ENCODE measurements around the gene DTNBP1. TPM values are rescaled to one million over a fixed set of nuclear protein-coding genes. Genes with fewer than 3 reads are reported as not detected.

DTNBP1 gene
- polyA plus RNA-seq, 4 donors = 16.1 to 24.8 (median 22.5) TPM

DNA sequence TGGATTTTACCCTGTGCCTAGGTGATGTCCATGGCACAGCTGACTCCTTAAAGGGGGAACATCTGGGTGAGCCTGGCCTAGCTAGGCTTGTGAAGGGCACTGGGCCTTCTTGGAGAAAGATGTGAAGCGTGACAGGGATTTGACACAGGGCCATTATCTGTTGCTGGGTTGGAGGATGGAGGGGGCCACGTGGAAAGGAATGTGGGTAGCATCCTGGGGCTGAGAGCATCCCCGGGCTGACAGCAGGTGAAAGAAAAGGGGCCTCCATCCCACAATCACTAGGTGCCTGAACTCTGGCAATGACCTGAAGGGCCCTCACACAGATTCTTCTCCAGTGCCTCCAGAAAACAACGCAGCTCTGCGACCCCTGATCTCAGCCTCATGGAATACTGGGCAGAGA, 124.7 kb downstream of the DTNBP1 start:
- no peak for DNase-seq (ENCODE audit: low read depth in 4 of 4, low spot score in 3 of 4)

DNA sequence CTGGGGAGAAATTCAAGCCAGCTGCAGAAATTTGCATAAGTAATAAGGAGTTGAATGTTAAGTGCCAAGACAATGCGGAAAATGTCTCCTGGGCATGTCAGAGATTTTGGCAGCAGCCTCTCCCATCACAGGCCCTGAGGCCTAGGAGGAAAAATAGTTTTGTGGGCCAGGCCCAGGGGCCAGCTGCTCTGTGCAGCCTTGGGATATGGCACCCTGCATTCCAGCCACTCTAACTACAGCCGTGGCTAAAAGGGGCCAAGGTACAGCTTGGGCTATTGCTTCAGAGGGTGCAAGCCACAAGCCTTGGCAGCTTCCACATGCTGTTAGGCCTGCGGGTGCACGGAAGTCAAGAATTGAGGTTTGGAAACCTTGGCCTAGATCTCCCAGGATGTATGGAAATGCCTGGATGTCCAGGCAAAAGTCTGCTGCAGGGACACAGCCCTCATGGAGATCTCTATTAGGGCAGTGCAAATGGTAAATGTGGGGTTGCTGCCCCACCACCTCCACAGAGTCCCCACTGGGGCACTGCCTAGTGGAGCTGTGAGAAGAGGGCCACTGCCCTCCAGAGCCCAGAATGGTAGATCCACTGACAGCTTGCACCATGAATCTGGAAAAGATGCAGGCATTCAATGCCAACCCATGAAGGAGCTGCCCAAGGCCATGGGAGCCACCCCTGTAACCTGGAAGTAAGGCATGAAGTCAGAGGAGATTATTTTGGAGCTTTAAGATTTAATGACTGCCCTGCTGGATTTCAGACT, 126.5 kb downstream of the DTNBP1 start:
- DNase-seq (ENCODE audit: low read depth in 4 of 4, low spot score in 3 of 4) = no peak

DNA sequence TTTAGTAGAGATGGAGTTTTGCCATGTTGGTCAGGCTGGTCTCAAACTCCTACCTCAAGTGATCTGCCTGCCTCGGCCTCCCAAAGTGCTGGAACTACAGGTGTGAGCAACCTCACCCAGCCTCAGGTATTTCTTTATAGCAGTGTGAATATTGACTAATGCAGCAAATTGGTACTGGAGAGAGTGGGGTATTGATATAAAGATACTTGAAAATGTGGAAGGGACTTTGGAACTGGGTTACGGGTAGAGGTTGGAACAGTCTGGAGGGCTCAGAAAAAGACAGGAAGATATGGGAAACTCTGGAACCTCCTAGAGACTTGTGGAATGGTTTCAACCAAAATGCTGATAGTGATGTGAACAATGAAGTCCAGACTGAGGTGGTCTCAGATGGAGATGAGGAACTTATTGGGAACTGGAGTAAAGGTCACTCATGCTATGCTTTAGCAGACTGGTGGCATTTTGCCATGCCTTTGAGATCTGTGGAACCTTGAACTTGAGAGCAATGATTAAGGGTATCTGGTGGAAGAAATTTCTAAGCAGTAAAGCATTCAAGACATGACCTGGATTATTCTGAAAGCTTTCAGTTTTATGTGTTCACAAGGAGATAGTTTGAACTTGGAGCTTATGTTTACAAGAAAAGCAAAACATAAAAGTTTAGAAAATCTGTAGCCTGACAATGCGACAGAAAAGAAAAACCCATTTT, 127.2 kb downstream of the DTNBP1 start:
- no peak for DNase-seq (ENCODE audit: low read depth in 4 of 4, low spot score in 3 of 4)

DNA sequence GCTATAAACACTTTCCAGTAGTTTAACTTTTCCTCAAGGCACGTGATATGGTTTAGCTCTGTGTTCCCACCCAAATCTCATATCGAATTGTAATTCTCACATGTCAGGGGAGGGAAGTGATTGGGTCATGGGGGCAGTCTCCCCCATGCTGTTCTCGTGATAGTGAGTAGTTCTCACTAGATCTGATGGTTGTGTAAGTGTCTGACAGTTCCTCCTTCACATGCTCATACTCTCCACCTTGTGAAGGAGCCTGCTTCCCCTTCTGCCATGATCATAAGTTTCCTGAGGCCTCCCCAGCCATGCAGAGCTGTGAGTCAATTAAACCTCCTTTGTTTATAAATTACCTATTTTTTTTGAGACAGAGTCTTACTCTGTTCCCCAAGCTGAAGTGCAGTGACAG, 127.9 kb downstream of the DTNBP1 start:
- DNase-seq (ENCODE audit: low read depth in 4 of 4, low spot score in 3 of 4) = no peak

DNA sequence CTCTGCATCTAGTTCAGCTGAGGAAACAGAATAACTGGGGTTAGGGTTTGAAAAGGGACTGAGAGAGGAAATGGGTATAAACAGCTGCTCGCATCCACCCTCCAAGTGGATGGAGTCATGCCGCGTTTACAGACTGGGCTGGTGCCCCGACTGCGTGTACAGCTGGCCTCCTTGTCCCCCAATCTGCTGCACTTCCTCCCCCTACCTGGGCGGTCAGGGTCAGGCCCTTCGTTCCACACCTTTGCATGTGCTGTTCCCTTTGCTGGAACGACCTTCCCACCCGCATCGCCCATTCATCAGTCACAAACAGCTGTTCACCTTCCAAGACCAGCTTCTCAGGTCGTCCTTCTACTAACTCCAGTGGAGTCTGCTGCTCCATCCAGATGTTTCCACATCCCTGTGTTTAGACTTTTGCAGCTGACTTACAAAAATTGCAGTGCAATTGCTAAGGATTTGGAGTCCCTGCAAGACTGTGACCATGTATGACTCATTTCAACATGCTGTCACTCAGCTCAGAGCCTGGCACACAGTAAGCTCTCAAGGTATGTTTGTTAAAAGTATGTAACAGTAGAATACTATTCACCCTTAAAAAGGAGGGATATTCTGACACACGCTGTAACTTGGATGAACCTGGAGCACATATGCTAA, 129.3 kb downstream of the DTNBP1 start:
- no peak for DNase-seq (ENCODE audit: low read depth in 4 of 4, low spot score in 3 of 4)

DNA sequence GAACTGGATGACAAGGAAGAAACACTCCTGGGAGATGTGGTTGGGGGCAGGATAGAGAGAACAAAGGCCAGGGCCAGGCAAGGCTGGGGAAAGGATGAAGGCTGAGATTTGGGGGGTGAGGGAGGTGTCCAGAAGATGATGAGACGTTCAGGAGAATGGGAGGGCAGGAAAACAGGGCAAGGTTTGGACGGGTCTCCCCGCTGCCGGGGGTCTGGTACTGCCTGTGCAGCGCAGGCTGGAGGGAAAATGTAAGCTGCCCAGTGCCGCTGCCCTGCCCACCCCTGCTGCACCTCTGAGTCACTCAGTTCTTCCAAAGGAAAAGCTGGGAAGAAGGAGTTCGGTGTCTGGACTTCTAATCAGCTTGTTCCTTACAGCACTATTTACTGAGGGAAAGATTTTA, 130.9 kb downstream of the DTNBP1 start:
- DNase-seq (ENCODE audit: low read depth in 4 of 4, low spot score in 3 of 4) = no peak

DNA sequence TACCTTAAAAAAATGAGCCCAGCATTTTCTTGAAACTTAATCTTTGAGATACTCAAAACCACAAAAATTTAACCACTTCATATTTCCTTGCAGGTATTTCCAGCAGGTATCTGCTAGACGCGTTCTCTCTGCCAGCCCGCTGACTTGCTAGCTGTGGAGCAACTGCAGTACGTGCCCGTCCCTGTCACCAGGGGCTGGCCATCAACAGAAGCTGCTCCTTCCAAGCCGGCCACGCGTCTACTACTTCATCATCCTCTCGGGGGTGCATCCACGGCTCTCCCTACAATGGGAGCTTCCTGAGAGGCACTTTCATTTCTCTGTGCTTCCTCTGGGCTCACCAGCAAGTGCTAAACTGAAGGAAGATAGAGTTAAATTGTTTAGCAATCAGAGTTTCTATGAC, 132.4 kb downstream of the DTNBP1 start:
- no peak for DNase-seq (ENCODE audit: low read depth in 4 of 4, low spot score in 3 of 4)

DNA sequence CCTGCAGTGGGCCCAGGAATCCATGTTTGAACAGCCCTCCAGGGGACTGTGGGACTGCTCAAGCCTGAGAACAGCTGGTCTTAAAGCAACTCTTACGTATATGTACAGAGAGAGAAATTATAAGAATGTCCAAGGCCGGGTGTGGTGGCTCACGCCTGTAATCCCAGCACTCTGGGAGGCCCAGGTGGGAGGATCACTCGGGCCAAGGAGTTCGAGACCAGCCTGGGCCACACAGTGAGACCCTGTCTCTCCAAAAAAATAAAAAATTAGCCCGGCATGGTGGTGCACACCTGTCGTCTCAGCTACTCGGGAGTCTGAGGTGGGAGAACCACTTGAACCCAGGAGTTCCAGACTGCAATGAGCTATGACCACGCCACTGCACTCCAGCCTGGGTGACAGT, 134.0 kb downstream of the DTNBP1 start:
- no peak for DNase-seq (ENCODE audit: low read depth in 4 of 4, low spot score in 3 of 4)

DNA sequence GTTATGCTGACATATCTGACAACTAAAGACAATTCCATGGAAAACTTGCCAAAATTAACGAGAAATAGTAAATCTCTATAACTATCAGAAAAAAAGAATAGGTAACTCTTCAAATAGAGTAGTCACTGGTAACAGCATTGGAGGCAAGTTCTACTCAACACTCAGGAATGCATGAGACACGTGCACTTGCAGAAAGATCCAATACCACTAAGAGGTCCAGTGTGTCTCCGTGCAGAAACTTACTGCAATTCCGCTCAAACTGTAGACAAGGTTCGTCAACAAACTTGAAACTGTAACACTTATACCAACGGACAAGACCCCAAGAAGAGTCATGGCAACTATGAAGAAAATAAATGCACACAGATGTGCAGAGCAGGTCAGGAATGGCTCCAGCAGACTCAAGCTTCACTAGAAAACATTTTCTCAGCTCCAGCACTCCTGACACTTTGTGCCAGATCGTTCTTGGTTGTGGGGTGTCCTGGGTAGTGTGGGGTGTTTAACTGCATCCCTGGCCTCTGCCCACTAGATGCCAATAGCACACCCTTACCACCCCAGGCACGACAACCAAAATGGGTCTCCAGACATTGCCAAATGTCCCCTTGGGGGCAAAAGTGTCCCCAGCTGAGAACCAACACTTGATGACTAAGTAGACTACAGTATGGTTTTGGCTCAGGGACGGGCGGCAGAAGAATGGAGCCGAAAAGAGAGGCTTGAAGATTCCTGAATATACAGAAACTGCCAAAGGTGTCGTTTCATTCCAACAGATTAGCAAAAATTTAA, 134.8 kb downstream of the DTNBP1 start:
- DNase-seq (ENCODE audit: low read depth in 4 of 4, low spot score in 3 of 4) = no peak

DNA sequence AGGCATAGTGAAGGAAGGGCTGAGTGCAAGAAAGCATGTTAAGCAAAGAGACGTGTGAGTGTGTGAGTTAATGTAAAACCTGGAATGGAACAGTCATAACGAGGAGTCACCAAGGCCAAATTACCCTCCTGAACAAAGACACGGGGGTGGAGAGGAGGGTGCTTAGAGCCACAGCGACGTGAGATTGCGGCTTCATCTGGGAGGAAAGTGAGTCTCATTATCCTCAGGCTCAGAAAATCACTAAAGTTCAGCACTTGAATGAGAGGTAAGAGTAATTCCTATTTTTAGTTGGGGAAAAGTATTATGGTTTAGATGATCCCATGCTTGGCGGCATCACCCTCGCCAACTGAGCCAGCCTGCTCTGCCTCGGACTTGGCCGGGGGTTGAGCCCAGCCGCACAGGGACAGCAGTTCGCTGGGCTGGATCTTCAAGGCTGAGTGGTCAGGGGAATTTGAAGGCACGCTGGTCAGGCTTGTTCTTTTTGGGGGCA, 136.6 kb downstream of the DTNBP1 start:
- no peak for DNase-seq (ENCODE audit: low read depth in 4 of 4, low spot score in 3 of 4)

DNA sequence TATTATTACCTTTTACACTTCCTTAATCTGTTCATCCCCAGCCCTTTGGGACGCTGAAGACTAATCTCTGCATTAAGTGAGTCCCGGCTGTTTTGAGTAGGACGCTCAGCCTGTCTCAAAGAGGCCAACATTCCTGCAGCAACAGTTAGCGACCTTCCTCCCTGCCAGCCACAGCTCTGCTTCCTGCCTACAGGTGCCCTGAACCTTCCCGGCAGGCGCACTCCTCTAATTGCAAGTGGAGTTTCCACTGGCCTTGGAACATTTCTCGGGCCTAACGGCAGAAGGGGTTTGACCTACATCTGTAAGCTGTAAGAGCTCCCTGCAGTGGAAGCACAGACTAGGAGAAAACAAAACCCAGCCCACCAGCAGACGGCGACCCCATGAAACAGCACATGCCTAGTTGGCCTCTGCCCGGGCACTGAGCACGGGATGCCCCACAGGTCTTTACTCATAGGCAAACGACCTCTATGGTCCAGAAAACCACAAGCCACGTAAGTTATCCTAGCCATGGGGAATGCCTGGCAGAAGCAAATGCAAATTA, 137.9 kb downstream of the DTNBP1 start:
- DNase-seq (ENCODE audit: low read depth in 4 of 4, low spot score in 3 of 4) = no peak

DNA sequence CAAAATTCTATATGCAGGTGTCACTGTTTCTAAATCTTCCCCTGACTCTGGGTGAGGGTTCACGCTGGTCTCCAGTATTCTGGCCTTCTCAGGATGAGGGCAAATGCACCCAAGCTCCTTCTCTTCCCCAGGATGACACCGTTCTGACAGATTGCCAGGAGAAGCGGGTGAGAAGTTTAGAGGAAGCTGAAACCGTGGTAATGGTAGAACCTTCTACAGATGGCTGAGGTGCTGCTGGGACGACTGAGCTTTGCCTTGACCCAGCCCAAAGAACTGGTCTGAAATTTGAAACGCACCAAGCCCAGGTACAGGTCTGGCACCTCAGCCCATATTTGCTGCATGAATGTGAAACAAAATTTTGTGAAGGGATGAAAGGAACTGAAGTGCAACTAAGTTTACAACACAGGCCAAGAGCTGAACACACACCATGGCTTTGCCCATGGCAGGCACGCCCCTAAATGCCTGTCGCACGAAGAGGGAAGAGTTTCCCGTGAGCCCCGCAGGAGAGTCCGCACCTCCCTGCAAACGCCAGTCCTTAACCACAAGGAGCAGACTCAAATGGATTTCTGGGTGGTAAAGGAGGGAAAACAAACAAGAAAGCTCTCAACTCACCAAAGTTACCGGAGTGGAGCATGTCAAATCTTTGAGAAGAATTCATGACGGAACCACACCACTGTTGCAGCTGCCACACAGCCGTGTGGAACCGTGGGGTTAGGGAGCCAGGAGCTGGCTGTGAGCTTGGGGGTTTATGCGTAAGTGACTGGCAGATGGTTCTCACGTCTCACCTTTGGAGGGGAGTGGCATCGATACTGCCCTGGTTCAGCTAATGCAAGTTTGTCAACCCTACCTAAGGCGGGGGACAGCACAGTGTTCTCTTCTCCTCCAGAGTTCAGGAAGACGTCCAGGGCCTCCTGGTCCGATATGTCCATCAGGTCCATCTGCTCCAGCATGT, 138.9 kb downstream of the DTNBP1 start:
- no peak for DNase-seq (ENCODE audit: low read depth in 4 of 4, low spot score in 3 of 4)

DNA sequence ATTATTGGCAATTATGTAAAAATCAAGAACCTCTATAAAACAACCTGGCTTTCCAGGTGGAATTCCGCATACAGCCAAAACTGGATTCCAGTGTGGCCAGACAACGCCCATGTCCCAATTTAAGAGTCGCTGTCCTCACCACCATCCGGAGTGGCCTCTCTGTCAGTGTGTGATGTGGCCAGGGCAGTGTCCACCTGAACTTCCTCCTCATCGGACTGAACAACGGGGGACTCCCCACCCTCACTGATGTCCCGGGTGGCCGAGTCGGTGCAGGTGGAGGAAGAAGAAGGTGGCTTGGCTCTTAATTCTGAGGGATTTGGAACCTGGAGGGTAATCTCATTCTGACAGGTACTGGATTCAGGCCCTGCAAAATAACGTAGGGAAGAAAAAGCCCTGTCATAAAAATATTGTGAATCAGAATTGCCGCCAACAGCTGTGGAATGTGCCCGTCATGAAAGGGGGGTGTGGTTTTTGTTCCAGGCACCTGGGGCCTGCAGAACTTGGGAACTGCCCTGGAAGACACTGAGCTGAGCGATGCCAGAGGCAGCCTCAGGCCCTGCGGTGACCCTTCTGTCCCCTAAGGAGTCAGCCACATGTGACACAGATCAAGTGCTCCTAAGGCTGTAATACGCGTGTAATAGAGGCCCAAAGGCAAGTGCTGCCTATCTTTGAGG, 139.8 kb downstream of the DTNBP1 start:
- no peak for DNase-seq (ENCODE audit: low read depth in 4 of 4, low spot score in 3 of 4)

DNA sequence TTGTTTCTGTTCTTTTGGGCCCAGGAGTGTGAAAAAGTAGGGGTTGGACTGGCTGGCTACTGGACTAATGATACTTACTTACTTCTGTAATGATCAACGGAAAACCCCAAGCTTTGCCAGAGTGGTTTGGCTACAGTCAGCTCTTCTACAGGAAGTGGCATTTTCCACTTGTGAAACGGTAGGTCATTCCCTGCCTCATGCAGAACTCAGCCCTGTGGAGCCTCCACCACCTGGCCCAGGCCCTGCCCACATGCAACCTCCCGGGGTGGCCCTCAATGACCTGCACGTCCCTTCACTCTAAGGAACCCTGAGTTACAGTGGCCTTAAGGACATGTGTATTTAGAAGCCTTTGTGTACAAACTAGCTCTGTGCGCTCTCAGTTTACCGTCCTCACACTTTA, 140.4 kb downstream of the DTNBP1 start:
- no peak for DNase-seq (ENCODE audit: low read depth in 4 of 4, low spot score in 3 of 4)

DNA sequence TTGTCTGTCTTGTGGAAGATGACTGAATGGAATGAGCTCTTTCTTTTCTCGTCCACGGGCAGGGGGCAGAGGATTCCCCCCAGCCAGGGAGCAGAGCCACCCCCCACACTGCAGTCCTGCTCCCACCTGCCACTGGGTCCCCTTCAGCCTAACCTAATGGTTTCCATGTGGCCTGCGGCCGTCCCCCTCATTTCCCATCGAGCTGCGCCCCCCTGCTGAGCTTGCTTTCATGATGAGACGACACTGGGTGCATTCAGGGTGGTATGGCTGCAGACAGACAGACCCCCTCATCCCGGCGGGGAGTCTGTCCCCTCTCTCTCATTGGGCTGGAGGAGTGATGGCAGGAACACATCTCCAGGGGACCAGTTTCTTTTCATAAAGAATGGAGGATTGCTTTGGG, 140.8 kb downstream of the DTNBP1 start:
- no peak for DNase-seq (ENCODE audit: low read depth in 4 of 4, low spot score in 3 of 4)

DNA sequence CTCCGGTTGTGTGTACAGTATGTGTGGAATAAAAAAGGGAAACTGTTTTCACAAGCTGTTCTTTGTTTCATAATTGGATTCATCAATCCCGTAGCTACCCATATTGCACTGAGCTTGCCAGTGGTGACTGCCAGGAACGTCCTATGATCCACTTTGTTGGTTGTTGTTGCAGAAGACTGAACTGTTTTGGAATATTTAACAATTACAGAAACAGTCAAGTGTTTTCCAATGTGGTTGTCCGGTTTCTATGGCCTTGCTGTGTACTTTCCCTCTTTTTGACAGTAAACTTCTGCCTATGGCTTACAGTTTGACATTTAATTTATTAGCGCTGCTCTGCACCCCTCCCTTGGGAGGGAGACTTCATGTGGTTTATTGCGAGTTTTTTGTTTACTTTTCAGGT, 141.2 kb downstream of the DTNBP1 start:
- no peak for DNase-seq (ENCODE audit: low read depth in 4 of 4, low spot score in 3 of 4)

DNA sequence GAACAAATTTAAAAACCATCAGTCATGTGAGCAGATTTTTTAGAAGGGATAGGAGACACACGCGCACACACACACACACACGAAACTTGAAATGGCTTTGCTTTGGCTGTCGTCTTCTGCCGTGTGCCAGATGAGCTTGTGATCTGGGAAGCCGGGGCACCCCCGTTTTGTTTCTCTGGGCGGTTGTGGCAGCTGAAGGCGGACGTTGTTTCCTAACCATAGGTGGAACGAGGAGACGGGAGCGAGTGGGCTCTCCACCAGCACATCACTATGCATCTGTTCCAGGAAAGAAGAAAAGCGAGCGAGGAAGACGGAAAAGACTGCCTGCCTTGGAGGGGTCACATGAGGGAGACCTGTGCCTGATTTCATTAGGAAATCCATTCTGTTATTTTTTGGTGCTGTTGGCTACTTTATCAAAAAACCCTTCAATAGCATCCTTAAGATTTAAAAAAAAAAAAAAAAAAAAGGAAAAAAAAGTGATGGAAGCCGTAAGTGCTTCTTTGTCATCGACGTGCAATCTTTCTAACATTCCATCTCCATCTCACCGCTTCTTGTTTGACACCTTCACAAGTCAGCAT, 142.1 kb downstream of the DTNBP1 start:
- DNase-seq (ENCODE audit: low read depth in 4 of 4, low spot score in 3 of 4) = no peak

DNA sequence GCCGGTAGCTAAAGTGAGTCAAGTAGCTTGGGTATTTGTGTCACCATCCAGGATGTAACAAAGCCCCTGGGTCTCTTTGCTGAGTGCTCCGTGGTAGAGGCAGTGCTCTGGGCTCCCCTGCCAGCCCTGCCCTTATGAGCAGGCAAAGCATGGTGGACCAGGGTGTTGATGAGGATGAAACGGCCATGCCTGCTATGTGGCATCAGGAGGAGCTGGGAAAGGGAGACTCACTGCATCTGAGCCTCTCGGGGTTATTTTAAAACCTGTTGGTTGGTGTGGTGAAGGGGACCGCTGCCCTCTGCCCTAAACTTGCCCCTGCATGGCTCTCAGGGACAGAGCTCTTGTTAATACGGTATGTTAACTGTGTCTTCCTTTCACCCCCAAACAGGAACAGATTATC, 143.1 kb downstream of the DTNBP1 start:
- DNase-seq (ENCODE audit: low read depth in 4 of 4, low spot score in 3 of 4) = no peak

DNA sequence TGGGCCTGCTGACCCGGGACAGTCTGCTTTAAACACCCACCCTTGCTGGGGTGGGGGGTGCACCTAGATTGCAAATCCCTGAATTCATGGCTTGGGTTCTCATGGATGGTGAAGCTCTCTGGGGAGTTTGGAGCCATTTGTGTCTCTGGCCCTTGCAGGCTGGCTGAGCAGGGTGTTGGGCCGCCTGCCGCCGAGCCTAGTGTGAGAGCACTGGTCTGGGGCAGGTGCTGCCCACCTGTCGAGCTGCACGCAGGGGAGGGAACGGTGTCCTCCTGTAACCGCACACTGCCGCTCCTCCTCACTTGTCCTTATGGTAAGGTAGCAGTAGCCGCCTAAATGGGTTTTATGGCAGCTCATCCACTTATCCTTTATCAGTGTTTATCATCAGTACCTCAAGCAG, 143.9 kb downstream of the DTNBP1 start:
- no peak for DNase-seq (ENCODE audit: low read depth in 4 of 4, low spot score in 3 of 4)
